Nephron (organoid): ENCODE measurements around the gene ALG6.
A peak's percentile ranks its signal among the peaks of the same experiment; 100 is the strongest.

Experiments used
- H3K27ac Mint-ChIP-seq, 3 experiments: 2 replicates each; pipeline ENCODE4 v1.8.0; 2020; ENCODE audit warnings: mixed read lengths in 3 of 3, mild to moderate bottlenecking in 2 of 3, moderate library complexity in 1 of 3
- H3K27me3 Mint-ChIP-seq: 2 replicates; pipeline ENCODE4 v1.8.0; 2021; ENCODE audit warnings: low read depth, mild to moderate bottlenecking, moderate library complexity, mixed read lengths
- H3K36me3 Mint-ChIP-seq: 2 replicates; pipeline ENCODE4 v1.8.0; 2020; ENCODE audit warnings: low read depth, mixed read lengths
- H3K4me1 Mint-ChIP-seq: 2 replicates; pipeline ENCODE4 v1.8.0; 2020; ENCODE audit warnings: mixed read lengths
- H3K4me3 Mint-ChIP-seq, 3 experiments: 2 replicates each; pipeline ENCODE4 v1.8.0; 2020; ENCODE audit warnings: mild to moderate bottlenecking in 3 of 3, mixed read lengths in 3 of 3, moderate library complexity in 2 of 3
- H3K9me3 Mint-ChIP-seq: 2 replicates; pipeline ENCODE4 v1.8.0; 2020; ENCODE audit warnings: mixed read lengths
- TF ChIP-seq, protein P1 (sequence below), 3 experiments: fragments of 200-600 bp; sonication (generic); IDR thresholded peaks; one replicate each; pipeline ENCODE4 v1.5.0; 2021; ENCODE audit warnings: antibody characterized with exemption in 3 of 3; ENCODE audit not compliant: unreplicated experiment in 3 of 3

Gene ALG6

DNA sequence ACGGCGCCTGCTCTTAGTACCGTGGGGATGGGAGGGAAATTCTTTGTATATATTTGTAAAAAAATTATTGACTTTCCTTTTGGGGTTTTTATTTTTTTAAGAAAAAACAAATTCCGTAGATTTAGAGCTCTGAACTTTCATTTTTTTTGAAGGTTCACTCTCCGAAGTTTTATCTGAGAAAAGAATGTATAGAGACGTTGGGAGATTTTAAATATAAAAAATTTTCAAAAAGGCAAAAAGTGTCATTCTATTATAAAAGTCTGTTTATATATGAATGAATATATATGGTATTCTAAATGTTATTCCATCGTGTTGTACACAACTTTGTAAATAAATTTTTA is 42.7 kb upstream of the ALG6 start:
- H3K9me3 Mint-ChIP-seq = peaks cover 2% of the 10 kb centered on the region
- H3K27ac Mint-ChIP-seq = no peak overlapping the region

DNA sequence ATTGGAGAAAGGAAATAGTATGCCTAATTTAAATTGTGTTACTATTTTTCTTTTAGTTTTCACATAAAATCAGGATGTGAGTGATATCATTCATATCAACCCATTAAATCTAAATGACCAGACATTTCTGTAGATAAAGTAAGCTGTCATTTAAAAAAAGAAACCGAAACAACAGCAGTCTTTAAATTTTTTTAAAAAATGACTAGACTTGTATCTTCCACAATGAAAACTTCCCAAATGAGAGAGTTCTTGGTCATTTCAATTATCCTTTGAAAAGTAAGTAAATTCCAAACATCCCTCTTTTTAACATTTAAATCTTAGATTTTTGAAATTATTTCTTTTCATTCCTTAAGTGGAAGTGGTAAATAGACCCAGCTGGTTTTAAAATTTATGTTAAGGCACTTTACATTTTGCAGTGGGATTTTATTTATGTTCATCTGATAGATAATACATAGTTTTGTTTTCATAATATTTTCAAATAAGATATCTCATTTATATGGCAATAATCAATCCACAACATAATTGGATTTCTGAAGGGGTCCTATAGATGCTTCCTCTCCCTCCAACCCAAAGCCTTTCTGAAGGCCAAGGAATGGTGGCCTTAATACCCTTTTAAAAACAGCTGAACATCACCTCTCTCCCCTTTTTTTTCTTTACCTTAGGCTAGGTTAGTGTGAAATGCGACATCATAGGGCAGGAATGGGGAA is 42.0 kb upstream of the ALG6 start:
- Mint-ChIP-seq H3K27ac (no peak overlapping the region), H3K4me1 (peaks cover 45% of the 10 kb centered on the region), H3K9me3 (peaks cover 2% of the 10 kb centered on the region), H3K36me3 (no peaks in the 10 kb centered on the region), H3K27me3 (peaks cover 97% of the 10 kb centered on the region), H3K4me3 (peak overlapping the region; percentile 45 to 80 (median 69))
- TF ChIP-seq, protein P1, sequence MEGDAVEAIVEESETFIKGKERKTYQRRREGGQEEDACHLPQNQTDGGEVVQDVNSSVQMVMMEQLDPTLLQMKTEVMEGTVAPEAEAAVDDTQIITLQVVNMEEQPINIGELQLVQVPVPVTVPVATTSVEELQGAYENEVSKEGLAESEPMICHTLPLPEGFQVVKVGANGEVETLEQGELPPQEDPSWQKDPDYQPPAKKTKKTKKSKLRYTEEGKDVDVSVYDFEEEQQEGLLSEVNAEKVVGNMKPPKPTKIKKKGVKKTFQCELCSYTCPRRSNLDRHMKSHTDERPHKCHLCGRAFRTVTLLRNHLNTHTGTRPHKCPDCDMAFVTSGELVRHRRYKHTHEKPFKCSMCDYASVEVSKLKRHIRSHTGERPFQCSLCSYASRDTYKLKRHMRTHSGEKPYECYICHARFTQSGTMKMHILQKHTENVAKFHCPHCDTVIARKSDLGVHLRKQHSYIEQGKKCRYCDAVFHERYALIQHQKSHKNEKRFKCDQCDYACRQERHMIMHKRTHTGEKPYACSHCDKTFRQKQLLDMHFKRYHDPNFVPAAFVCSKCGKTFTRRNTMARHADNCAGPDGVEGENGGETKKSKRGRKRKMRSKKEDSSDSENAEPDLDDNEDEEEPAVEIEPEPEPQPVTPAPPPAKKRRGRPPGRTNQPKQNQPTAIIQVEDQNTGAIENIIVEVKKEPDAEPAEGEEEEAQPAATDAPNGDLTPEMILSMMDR (IDR thresholded peaks at IDR 0.05; ENCODE audit: unreplicated experiment in 3 of 3) = no peak

More for the DNA sequence above, 42.7 kb upstream of the ALG6 start:
- Mint-ChIP-seq H3K4me3 (peak overlapping the region; percentile 75 to 86 (median 80)), H3K36me3 (no peaks in the 10 kb centered on the region), H3K27me3 (peaks cover 97% of the 10 kb centered on the region), H3K4me1 (peaks cover 45% of the 10 kb centered on the region)
- TF ChIP-seq, protein P1 (IDR thresholded peaks at IDR 0.05; ENCODE audit: unreplicated experiment in 3 of 3) = no peak

DNA sequence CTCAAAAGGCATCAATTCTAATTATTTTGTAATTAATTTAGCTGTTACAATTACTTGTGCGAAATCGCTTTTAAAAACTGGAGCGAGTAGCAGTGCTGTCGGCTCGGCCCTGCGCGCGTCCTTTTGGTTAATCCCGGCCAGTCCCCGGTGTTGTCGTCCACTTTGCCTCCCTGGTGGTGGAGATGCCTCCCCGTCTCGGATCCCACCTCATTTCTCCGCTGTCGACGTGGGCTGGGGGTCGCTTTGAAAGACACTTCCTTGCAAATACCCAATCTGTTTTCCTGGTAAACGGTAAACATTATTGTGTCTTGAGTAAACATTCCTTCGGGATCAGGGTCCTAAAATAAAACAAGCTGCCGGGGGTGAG is 41.3 kb upstream of the ALG6 start:
- H3K36me3 Mint-ChIP-seq = no peaks in the 10 kb centered on the region
- peaks cover 97% of the 10 kb centered on the region for H3K27me3 Mint-ChIP-seq
- peaks cover 2% of the 10 kb centered on the region for H3K9me3 Mint-ChIP-seq
- TF ChIP-seq, protein P1 (IDR thresholded peaks at IDR 0.05; ENCODE audit: unreplicated experiment in 3 of 3) = no peak
- peak overlapping the region; percentile 65 to 85 (median 78) for H3K4me3 Mint-ChIP-seq
- H3K27ac Mint-ChIP-seq = peak overlapping the region in 1 of 3 experiments; percentile 47
- H3K4me1 Mint-ChIP-seq = peaks cover 46% of the 10 kb centered on the region

DNA sequence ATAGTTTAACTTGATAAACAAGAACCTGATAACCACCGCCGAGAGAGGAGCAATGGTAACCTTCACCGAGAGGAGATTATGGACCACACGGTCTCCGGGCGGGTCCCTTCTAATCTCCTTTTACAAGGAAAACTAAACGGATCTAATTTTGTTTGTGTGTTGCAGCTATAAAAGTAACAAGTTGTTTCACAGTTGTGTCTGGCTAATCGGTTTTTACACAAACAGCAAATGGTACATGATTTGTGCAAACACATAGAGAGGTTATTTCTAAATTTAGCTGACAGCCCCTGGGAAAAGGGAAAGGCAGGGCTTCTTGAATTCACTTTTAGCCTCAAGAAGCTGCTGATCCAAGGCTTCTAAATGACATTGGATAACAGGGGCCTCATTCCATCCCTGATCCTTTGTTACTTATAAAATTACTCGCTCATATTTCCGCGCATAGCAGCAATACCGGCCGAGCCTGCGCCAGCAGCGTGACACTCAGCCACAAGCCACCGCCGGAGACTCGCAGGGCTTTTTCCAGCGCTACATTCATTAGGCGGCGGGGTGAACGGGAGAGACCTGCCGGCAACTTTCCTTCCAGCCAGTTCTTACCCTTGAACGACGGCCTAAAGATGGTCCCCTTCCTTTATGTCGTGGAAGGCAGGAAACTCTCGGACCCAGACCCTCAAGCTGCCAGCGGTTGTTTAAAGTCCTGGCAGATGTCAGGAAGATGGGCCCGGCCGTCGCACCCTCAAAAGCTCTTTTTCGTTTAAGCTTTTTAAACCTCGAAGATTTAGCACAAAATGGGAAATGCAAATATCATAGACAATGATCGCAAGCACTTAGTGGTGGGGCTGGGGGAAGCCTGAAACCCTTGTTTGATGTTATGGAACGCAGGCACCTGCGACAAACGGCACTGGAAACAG is 40.7 kb upstream of the ALG6 start:
- no peaks in the 10 kb centered on the region for H3K36me3 Mint-ChIP-seq
- H3K9me3 Mint-ChIP-seq = peaks cover 2% of the 10 kb centered on the region
- TF ChIP-seq, protein P1 (IDR thresholded peaks at IDR 0.05; ENCODE audit: unreplicated experiment in 3 of 3) = no peak
- H3K27ac Mint-ChIP-seq = peak overlapping the region in 1 of 3 experiments; percentile 47
- peaks cover 40% of the 10 kb centered on the region for H3K4me1 Mint-ChIP-seq
- peaks cover 96% of the 10 kb centered on the region for H3K27me3 Mint-ChIP-seq
- H3K4me3 Mint-ChIP-seq = peak overlapping the region; percentile 65 to 85 (median 78)

DNA sequence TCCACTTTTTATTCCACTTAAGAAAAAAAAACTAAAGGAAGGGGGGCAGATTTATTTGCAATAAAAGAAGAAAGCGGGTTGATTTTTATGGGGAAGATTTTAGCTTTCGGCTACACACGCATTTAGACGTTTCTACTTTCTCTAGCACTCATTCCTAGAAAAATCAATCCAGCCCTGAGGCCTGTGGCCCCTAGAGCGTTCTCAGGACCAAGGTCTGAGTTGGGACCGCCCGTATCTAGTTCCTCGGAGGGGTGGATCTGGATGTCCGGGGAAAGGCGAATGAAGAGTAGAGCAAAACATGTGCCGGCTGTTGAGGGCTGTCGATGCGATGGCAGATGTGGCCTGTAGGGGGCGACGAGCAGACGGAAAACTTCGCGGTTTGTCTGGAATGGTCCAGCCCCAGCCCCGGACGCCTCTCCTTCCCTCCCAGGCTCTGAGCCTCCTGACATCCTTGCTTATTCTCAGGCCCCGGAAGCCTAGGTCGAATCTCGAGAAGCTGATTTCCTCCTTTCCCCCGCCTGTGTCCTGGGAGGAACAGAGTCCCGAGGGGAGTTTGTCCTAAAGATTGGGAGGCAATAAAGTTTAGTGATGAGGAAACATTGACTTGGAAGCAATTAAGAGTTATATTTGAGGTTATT is 39.9 kb upstream of the ALG6 start:
- no peak overlapping the region for H3K27ac Mint-ChIP-seq
- TF ChIP-seq, protein P1 (IDR thresholded peaks at IDR 0.05; ENCODE audit: unreplicated experiment in 3 of 3) = peak; percentile 72 to 85 (median 73)
- no peaks in the 10 kb centered on the region for H3K36me3 Mint-ChIP-seq
- H3K4me1 Mint-ChIP-seq = peaks cover 37% of the 10 kb centered on the region
- H3K4me3 Mint-ChIP-seq = peak overlapping the region; percentile 37 to 85 (median 45)
- peaks cover 6% of the 10 kb centered on the region for H3K9me3 Mint-ChIP-seq
- H3K27me3 Mint-ChIP-seq = peaks cover 96% of the 10 kb centered on the region
